ENCODE measurements around the gene DACH2.

The DACH2 gene

GRCh38 chrX:86806786-86807185 lies 658.5 kb downstream of the DACH2 start:
- peak; percentile 14 for TF ChIP-seq CTCF (IDR thresholded peaks at IDR 0.05; ENCODE audit: low read depth, low read length)
- no peak overlapping the region for H3K4me3 ChIP-seq (replicated peaks in 1 of 2; ENCODE audit: low read depth in 2 of 2, low read length in 2 of 2)
- DNase-seq (ENCODE audit: low read depth in 2 of 2), result peak in 1 of 2 donors; percentile 0

- TF ChIP-seq CTCF (IDR thresholded peaks at IDR 0.05; ENCODE audit: low read depth, low read length), result no peak
- no peak overlapping the region for H3K4me3 ChIP-seq (replicated peaks in 1 of 2; ENCODE audit: low read depth in 2 of 2, low read length in 2 of 2)
- DNase-seq (ENCODE audit: low read depth in 2 of 2), result no peak
These were observed 661.4 kb downstream of the DACH2 start for GRCh38 chrX:86809651-86810050.

- H3K4me3 ChIP-seq (replicated peaks in 1 of 2; ENCODE audit: low read depth in 2 of 2, low read length in 2 of 2), result no peak overlapping the region
- DNase-seq (ENCODE audit: low read depth in 2 of 2), result no peak
- TF ChIP-seq CTCF (IDR thresholded peaks at IDR 0.05; ENCODE audit: low read depth, low read length), result no peak
These were observed 681.5 kb downstream of the DACH2 start for GRCh38 chrX:86829786-86830185.

GRCh38 chrX:86830685-86831084 lies 682.4 kb downstream of the DACH2 start:
- TF ChIP-seq CTCF (IDR thresholded peaks at IDR 0.05; ENCODE audit: low read depth, low read length), result no peak
- no peak for DNase-seq (ENCODE audit: low read depth in 2 of 2)
- H3K4me3 ChIP-seq (replicated peaks in 1 of 2; ENCODE audit: low read depth in 2 of 2, low read length in 2 of 2), result no peak overlapping the region

- H3K4me3 ChIP-seq (replicated peaks in 1 of 2; ENCODE audit: low read depth in 2 of 2, low read length in 2 of 2), result no peak overlapping the region
- TF ChIP-seq CTCF (IDR thresholded peaks at IDR 0.05; ENCODE audit: low read depth, low read length), result no peak
- no peak for DNase-seq (ENCODE audit: low read depth in 2 of 2)
These were observed 696.9 kb downstream of the DACH2 start for GRCh38 chrX:86845101-86845500.

All from cardiac fibroblast (primary cell).